Esophagus squamous epithelium (tissue), 4 donors: ENCODE measurements around the gene HRC.

ENCODE experiments used
- CTCF ChIP-seq, 6 experiments: fragments of 450-650 bp in 4 of 6; fragments of 200-600 bp in 2 of 6; sonication (generic) in 2 of 6; IDR thresholded peaks; one replicate each; pipeline ENCODE4 v1.5.1; 2016 to 2019; ENCODE audit warnings: antibody characterized with exemption in 6 of 6, mild to moderate bottlenecking in 4 of 6, moderate library complexity in 4 of 6
- POLR2A ChIP-seq, 4 donors: fragments of 450-650 bp; IDR thresholded peaks; one replicate each; pipeline ENCODE4 v1.6.1; 2017; ENCODE audit warnings: antibody characterized with exemption in 4 of 4, mild to moderate bottlenecking in 4 of 4, moderate library complexity in 3 of 4

DNA sequence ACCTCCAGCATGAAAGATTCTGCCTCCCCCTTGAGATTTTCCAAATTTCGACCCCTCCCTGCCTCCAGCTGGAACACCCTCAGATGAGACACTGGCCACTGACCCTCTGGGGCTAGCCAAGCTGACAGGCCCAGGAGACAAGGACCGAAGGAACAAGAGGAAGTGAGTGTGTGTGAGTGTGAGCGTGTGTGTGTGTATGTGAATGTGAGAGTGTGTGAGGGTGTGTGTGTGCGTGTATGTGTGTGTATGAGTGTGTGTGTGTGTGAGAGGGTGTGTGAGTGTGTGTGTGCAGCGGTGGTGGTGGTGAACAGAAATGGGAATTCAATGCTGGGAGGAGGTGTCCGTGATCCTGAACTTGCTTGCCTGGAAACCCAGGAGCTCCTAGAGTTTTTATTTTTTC is 13.8 kb downstream of the HRC start:
- TF ChIP-seq CTCF (IDR thresholded peaks at IDR 0.05) (no peak), POLR2A (IDR thresholded peaks at IDR 0.05) (no peak)
